ENCODE measurements around the gene S1PR5. TPM values are rescaled to one million over a fixed set of nuclear protein-coding genes. Genes with fewer than 3 reads are reported as not detected.

The S1PR5 gene
- total and polyA plus RNA-seq, 4 donors = 0.17 to 0.56 (median 0.34) TPM

DNA sequence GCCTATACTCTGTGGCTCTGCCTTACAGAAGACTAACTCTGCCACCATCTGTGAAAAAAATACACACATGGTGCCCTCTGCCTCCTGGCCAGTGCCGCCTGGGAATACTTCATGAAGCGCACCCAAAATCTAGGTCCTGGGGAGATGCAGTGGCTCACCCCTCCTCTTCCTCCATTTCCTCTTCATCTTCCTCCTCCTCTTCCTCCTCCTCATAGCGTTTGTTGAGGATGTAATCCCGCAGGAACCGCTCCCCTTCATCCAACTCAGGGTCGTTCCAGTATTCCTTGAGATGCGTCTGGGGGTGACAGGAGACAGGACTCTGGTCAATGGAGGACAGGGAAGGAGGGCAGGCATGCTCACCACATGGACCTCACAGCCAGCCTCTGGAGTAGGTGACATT, 42.9 kb upstream of the S1PR5 start:
- no peak overlapping the region for H3K27ac ChIP-seq (ENCODE audit: low read depth in 1 of 2, low read length in 2 of 2)
- H3K36me3 ChIP-seq (ENCODE audit: control insufficient read depth in 4 of 4, insufficient read depth in 3 of 4, low read depth in 1 of 4, low read length in 3 of 4) = peaks cover 11 to 50% (median 24%) of the 10 kb centered on the region in 4 donors
- WGBS = 94% methylated on average over 7 of the region's 7 CpGs

DNA sequence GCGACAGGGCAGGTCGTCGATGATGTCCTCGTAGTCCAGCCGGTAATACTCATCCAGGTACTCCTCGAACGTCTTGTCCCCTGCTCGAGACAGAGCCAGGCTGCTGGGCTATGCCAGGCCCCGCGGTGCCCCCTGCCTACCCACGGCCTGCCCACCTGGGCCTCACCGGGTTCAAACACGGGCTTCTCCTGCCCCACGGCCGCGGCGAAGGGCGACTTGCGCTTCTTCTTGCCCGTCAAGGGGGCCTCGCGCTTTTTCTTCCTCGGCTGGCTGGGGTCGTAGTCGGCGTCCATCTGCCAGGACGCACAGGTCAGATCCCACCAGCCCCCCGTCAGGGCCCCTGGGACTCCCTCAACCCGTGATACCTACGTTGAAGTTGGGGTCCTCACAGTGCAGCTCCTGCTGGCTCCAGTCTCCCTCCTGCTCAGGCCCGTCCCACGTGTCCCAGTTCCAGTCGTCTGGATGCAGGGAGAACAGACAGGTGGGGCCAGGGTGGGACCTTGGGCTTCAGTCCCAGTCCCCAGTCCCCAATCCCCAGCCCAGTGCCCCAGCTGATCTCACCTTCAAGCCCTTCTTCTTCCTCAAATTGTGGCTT, 40.5 kb upstream of the S1PR5 start:
- TF ChIP-seq EGR1 (IDR thresholded peaks at IDR 0.05; ENCODE audit: low read depth in 2 of 2) (no peak), JUND (IDR thresholded peaks at IDR 0.05) (no peak), FOXA1 (IDR thresholded peaks at IDR 0.05) (no peak), FOXA2 (IDR thresholded peaks at IDR 0.05) (no peak), GABPA (IDR thresholded peaks at IDR 0.05 in 1 of 2, conservative IDR thresholded peaks at IDR 0.05 in 1 of 2) (no peak), HNF4G (IDR thresholded peaks at IDR 0.05) (no peak), RXRA (IDR thresholded peaks at IDR 0.05) (no peak), NR2F2 (IDR thresholded peaks at IDR 0.05) (no peak), SP1 (IDR thresholded peaks at IDR 0.05) (no peak), YY1 (IDR thresholded peaks at IDR 0.05) (no peak), HNF4A (conservative IDR thresholded peaks at IDR 0.05) (no peak), TAF1 (conservative IDR thresholded peaks at IDR 0.05) (no peak), RAD21 (IDR thresholded peaks at IDR 0.05) (no peak)
- TF ChIP-seq, protein P1, sequence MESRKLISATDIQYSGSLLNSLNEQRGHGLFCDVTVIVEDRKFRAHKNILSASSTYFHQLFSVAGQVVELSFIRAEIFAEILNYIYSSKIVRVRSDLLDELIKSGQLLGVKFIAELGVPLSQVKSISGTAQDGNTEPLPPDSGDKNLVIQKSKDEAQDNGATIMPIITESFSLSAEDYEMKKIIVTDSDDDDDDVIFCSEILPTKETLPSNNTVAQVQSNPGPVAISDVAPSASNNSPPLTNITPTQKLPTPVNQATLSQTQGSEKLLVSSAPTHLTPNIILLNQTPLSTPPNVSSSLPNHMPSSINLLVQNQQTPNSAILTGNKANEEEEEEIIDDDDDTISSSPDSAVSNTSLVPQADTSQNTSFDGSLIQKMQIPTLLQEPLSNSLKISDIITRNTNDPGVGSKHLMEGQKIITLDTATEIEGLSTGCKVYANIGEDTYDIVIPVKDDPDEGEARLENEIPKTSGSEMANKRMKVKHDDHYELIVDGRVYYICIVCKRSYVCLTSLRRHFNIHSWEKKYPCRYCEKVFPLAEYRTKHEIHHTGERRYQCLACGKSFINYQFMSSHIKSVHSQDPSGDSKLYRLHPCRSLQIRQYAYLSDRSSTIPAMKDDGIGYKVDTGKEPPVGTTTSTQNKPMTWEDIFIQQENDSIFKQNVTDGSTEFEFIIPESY (IDR thresholded peaks at IDR 0.05) = no peak
- TF ChIP-seq, protein P2, sequence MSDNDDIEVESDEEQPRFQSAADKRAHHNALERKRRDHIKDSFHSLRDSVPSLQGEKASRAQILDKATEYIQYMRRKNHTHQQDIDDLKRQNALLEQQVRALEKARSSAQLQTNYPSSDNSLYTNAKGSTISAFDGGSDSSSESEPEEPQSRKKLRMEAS (IDR thresholded peaks at IDR 0.05) = no peak
- TF ChIP-seq, protein P3, sequence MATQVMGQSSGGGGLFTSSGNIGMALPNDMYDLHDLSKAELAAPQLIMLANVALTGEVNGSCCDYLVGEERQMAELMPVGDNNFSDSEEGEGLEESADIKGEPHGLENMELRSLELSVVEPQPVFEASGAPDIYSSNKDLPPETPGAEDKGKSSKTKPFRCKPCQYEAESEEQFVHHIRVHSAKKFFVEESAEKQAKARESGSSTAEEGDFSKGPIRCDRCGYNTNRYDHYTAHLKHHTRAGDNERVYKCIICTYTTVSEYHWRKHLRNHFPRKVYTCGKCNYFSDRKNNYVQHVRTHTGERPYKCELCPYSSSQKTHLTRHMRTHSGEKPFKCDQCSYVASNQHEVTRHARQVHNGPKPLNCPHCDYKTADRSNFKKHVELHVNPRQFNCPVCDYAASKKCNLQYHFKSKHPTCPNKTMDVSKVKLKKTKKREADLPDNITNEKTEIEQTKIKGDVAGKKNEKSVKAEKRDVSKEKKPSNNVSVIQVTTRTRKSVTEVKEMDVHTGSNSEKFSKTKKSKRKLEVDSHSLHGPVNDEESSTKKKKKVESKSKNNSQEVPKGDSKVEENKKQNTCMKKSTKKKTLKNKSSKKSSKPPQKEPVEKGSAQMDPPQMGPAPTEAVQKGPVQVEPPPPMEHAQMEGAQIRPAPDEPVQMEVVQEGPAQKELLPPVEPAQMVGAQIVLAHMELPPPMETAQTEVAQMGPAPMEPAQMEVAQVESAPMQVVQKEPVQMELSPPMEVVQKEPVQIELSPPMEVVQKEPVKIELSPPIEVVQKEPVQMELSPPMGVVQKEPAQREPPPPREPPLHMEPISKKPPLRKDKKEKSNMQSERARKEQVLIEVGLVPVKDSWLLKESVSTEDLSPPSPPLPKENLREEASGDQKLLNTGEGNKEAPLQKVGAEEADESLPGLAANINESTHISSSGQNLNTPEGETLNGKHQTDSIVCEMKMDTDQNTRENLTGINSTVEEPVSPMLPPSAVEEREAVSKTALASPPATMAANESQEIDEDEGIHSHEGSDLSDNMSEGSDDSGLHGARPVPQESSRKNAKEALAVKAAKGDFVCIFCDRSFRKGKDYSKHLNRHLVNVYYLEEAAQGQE (IDR thresholded peaks at IDR 0.05) = no peak
- DNase-seq (ENCODE audit: low spot score) = no peak
- H3K36me3 ChIP-seq (ENCODE audit: control insufficient read depth in 4 of 4, insufficient read depth in 3 of 4, low read depth in 1 of 4, low read length in 3 of 4) = peaks cover 21 to 67% (median 38%) of the 10 kb centered on the region in 4 donors
- no peak overlapping the region for H3K4me3 ChIP-seq (ENCODE audit: low read depth in 1 of 3, low read length in 3 of 3)
- H3K4me1 ChIP-seq (ENCODE audit: control insufficient read depth in 4 of 4, insufficient read depth in 4 of 4, low read length in 3 of 4) = no peaks in the 10 kb centered on the region
- 96% methylated on average over 33 of the region's 33 CpGs for WGBS
- H3K9ac ChIP-seq (ENCODE audit: low read depth in 1 of 2, low read length in 2 of 2) = no peak overlapping the region
- H3K27me3 ChIP-seq (ENCODE audit: control insufficient read depth in 4 of 4, insufficient read depth in 4 of 4, low read length in 3 of 4) = no peaks in the 10 kb centered on the region
- H3K27ac ChIP-seq (ENCODE audit: low read depth in 1 of 2, low read length in 2 of 2) = no peak overlapping the region
- no peaks in the 10 kb centered on the region for H3K9me3 ChIP-seq (ENCODE audit: control insufficient read depth in 4 of 4, low read length in 3 of 4)

More for the DNA sequence above, 42.9 kb upstream of the S1PR5 start:
- TF ChIP-seq, protein P4, sequence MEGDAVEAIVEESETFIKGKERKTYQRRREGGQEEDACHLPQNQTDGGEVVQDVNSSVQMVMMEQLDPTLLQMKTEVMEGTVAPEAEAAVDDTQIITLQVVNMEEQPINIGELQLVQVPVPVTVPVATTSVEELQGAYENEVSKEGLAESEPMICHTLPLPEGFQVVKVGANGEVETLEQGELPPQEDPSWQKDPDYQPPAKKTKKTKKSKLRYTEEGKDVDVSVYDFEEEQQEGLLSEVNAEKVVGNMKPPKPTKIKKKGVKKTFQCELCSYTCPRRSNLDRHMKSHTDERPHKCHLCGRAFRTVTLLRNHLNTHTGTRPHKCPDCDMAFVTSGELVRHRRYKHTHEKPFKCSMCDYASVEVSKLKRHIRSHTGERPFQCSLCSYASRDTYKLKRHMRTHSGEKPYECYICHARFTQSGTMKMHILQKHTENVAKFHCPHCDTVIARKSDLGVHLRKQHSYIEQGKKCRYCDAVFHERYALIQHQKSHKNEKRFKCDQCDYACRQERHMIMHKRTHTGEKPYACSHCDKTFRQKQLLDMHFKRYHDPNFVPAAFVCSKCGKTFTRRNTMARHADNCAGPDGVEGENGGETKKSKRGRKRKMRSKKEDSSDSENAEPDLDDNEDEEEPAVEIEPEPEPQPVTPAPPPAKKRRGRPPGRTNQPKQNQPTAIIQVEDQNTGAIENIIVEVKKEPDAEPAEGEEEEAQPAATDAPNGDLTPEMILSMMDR (IDR thresholded peaks at IDR 0.05; ENCODE audit: low read depth, low read length, missing input control) = no peak
- no peak for TF ChIP-seq HNF4G (IDR thresholded peaks at IDR 0.05)
- TF ChIP-seq, protein P1 (IDR thresholded peaks at IDR 0.05) = no peak
- TF ChIP-seq, protein P5, sequence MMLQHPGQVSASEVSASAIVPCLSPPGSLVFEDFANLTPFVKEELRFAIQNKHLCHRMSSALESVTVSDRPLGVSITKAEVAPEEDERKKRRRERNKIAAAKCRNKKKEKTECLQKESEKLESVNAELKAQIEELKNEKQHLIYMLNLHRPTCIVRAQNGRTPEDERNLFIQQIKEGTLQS (IDR thresholded peaks at IDR 0.05) = no peak
- no peaks in the 10 kb centered on the region for H3K27me3 ChIP-seq (ENCODE audit: control insufficient read depth in 4 of 4, insufficient read depth in 4 of 4, low read length in 3 of 4)
- no peak for DNase-seq (ENCODE audit: low spot score)
- H3K9ac ChIP-seq (ENCODE audit: low read depth in 1 of 2, low read length in 2 of 2) = no peak overlapping the region
- no peaks in the 10 kb centered on the region for H3K9me3 ChIP-seq (ENCODE audit: control insufficient read depth in 4 of 4, low read length in 3 of 4)
- H3K4me3 ChIP-seq (ENCODE audit: low read depth in 1 of 3, low read length in 3 of 3) = no peak overlapping the region
- peaks cover 0 to 6% (median 4%) of the 10 kb centered on the region in 4 donors for H3K4me1 ChIP-seq (ENCODE audit: control insufficient read depth in 4 of 4, insufficient read depth in 4 of 4, low read length in 3 of 4)

Measured in liver (tissue), 9 donors.